IMR-90 (cell line): ENCODE results near the gene LAPTM5. TPM values are rescaled to one million over a fixed set of nuclear protein-coding genes. Genes with fewer than 3 reads are reported as not detected.

Experiments
- ATAC-seq: fragments of 200-7000 bp; cut with Tn5 transposase; 2 replicates; pipeline ENCODE4 v1.9.1; 2020; ENCODE audit warnings: low read depth, mild to moderate bottlenecking, moderate library complexity
- Bru-seq: library from RNA; stranded (reverse); fragments of 400-500 nt; gene quantifications from one replicate; lab custom pipeline; 2021; lab: Mats Ljungman, UMichigan
- BruChase-seq, 2 experiments: library from RNA; stranded (reverse); fragments of 400-500 nt; gene quantifications; one replicate each; lab custom pipeline; 2021; lab: Mats Ljungman, UMichigan
- BruUV-seq: library from RNA; stranded (reverse); fragments of 400-500 nt; replicated peaks from 2 replicates; lab custom pipeline; 2021; lab: Mats Ljungman, UMichigan
- CTCF ChIA-PET: fragments of 300-600 bp; formaldehyde crosslinking; extraction: SDS; loops from one replicate; lab custom pipeline; 2021; ENCODE audit warnings: antibody characterized with exemption; lab: Yijun Ruan, JAX
- POLR2A ChIA-PET: fragments of 300-600 bp; sonication (Branson Sonifier 250); formaldehyde crosslinking; loops from one replicate; lab custom pipeline; 2022; ENCODE audit warnings: antibody characterized with exemption; ENCODE audit not compliant: unreplicated experiment; lab: Charles Lee
- DNase-seq: peaks from one replicate; pipeline ENCODE4 v3.0.0; 2013
- H2AFZ ChIP-seq: replicated peaks from 2 replicates; pipeline ENCODE3; 2013; ENCODE audit warnings: low read length, mild to moderate bottlenecking; ENCODE audit not compliant: poor library complexity
- H2AK5ac ChIP-seq: 2 replicates; pipeline ENCODE4 v1.6.1; 2013; ENCODE audit warnings: low read depth, low read length, inconsistent platforms
- H2AK9ac ChIP-seq: replicated peaks from 2 replicates; pipeline ENCODE3; 2013; ENCODE audit warnings: mild to moderate bottlenecking, low read depth, low read length, moderate library complexity; ENCODE audit not compliant: poor library complexity
- H2BK120ac ChIP-seq: 2 replicates; pipeline ENCODE4 v1.6.1; 2013; ENCODE audit warnings: low read depth, low read length, inconsistent platforms
- H2BK15ac ChIP-seq: 3 replicates; pipeline ENCODE4 v1.6.1; 2013; ENCODE audit warnings: low read depth, low read length, inconsistent platforms
- H2BK20ac ChIP-seq: 2 replicates; pipeline ENCODE4 v1.6.1; 2013; ENCODE audit warnings: low read depth, mild to moderate bottlenecking, inconsistent platforms, low read length, moderate library complexity
- H2BK5ac ChIP-seq: 2 replicates; pipeline ENCODE4 v1.6.1; 2013; ENCODE audit warnings: mild to moderate bottlenecking, low read depth, low read length, inconsistent platforms; ENCODE audit not compliant: poor library complexity, severe bottlenecking
- H3K14ac ChIP-seq: replicated peaks from 2 replicates; pipeline ENCODE4 v1.6.1; 2013; ENCODE audit warnings: low read depth, low read length, inconsistent platforms
- H3K18ac ChIP-seq: 2 replicates; pipeline ENCODE4 v1.6.1; 2013; ENCODE audit warnings: low read depth, low read length, control low read depth
- H3K23ac ChIP-seq: 2 replicates; pipeline ENCODE4 v1.6.1; 2013; ENCODE audit warnings: low read depth, low read length, inconsistent platforms
- H3K27ac ChIP-seq: 2 replicates; pipeline ENCODE4 v1.5.1; 2013; ENCODE audit warnings: mild to moderate bottlenecking, control low read depth, low read length; ENCODE audit not compliant: insufficient read depth
- H3K27me3 ChIP-seq: 2 replicates; pipeline ENCODE4 v1.6.1; 2013; ENCODE audit warnings: low read length; ENCODE audit not compliant: control insufficient read depth, insufficient read depth
- H3K36me3 ChIP-seq: 2 replicates; pipeline ENCODE4 v1.6.1; 2013; ENCODE audit warnings: low read length, mixed read lengths; ENCODE audit not compliant: control insufficient read depth, insufficient read depth
- H3K4ac ChIP-seq: 2 replicates; pipeline ENCODE4 v1.6.1; 2013; ENCODE audit warnings: low read depth, low read length, inconsistent platforms
- H3K4me1 ChIP-seq: 2 replicates; pipeline ENCODE4 v1.6.1; 2013; ENCODE audit warnings: low read length, mixed read lengths; ENCODE audit not compliant: control insufficient read depth, insufficient read depth
- H3K4me2 ChIP-seq: 2 replicates; pipeline ENCODE4 v1.6.1; 2013; ENCODE audit warnings: low read depth, mild to moderate bottlenecking, control low read depth, low read length, moderate library complexity
- H3K4me3 ChIP-seq: 2 replicates; pipeline ENCODE4 v1.5.1; 2013; ENCODE audit warnings: low read depth, mild to moderate bottlenecking, control low read depth, low read length, moderate library complexity; ENCODE audit not compliant: insufficient read depth
- H3K56ac ChIP-seq: 2 replicates; pipeline ENCODE4 v1.6.1; 2013; ENCODE audit warnings: low read length, inconsistent platforms; ENCODE audit not compliant: insufficient read depth; ENCODE audit errors: extremely low read depth
- H3K79me1 ChIP-seq, 2 experiments: 2 replicates each; pipeline ENCODE4 v1.6.1; 2013; ENCODE audit warnings: low read length in 2 of 2, inconsistent platforms in 1 of 2, low read depth in 1 of 2
- H3K9ac ChIP-seq: 2 replicates; pipeline ENCODE4 v1.6.1; 2013; ENCODE audit warnings: low read depth, low read length, control low read depth
- H3K9me1 ChIP-seq: 2 replicates; pipeline ENCODE4 v1.6.1; 2013; ENCODE audit warnings: low read length, inconsistent platforms; ENCODE audit not compliant: insufficient read depth
- H3K9me3 ChIP-seq: 2 replicates; pipeline ENCODE4 v1.6.1; 2013; ENCODE audit warnings: low read length; ENCODE audit not compliant: control insufficient read depth, insufficient read depth
- H4K20me1 ChIP-seq: 2 replicates; pipeline ENCODE4 v1.6.1; 2013; ENCODE audit warnings: low read length, inconsistent platforms; ENCODE audit not compliant: insufficient read depth
- H4K5ac ChIP-seq: 2 replicates; pipeline ENCODE4 v1.6.1; 2013; ENCODE audit warnings: mild to moderate bottlenecking, low read depth, low read length, control low read depth
- H4K8ac ChIP-seq, 2 experiments: 2 replicates each; pipeline ENCODE4 v1.6.1; 2013; ENCODE audit warnings: low read depth in 2 of 2, low read length in 2 of 2, control low read depth in 1 of 2, inconsistent platforms in 1 of 2
- H4K91ac ChIP-seq: 2 replicates; pipeline ENCODE4 v1.6.1; 2013; ENCODE audit warnings: low read depth, low read length, inconsistent platforms; ENCODE audit not compliant: insufficient read depth
- CEBPB ChIP-seq: IDR thresholded peaks from 2 replicates; pipeline ENCODE4 v1.6.1; 2012; ENCODE audit warnings: low read depth, low read length, improper control_type of control experiment
- MAZ ChIP-seq: IDR thresholded peaks from 2 replicates; pipeline ENCODE4 v1.6.1; 2012; ENCODE audit warnings: low read depth, mild to moderate bottlenecking, low read length, improper control_type of control experiment, moderate library complexity, borderline replicate concordance
- WGBS, 2 experiments: methylation state at CpG; one replicate each; pipeline versions ENCODE4 v1.1.5 to v1.1.7; 2013; ENCODE audit warnings: missing lambda C conversion rate in 2 of 2; ENCODE audit not compliant: insufficient read length in 1 of 2; ENCODE audit errors: extremely low coverage in 2 of 2; 5-methylcytosine and 5-hydroxymethylcytosine counted together
- dilution Hi-C: fragments of 300-500 bp; cut with HindIII; formaldehyde crosslinking; loops from one replicate; pipeline ENCODE4 v1.14.3; 2018; ENCODE audit warnings: low sequenced_read_pairs; ENCODE audit not compliant: unreplicated experiment
- in situ Hi-C: fragments of 300-500 bp; cut with MboI; formaldehyde crosslinking; loops from 3 replicates; pipeline ENCODE4 v1.14.3; 2019; ENCODE audit warnings: low sequenced_read_pairs, inconsistent platforms, mixed read lengths
- intact Hi-C: fragments of 100-400 bp; cut with micrococcal nuclease; formaldehyde crosslinking; loops from 2 replicates; pipeline ENCODE4 v1.10.0; 2022
- long read RNA-seq: library from polyadenylated mRNA; unstranded; transcript quantifications from one replicate; pipeline ENCODE4 v2.0.0, GENCODE V29; 2021; ENCODE audit not compliant: unreplicated experiment
- polyA plus RNA-seq, 3 experiments: library from polyadenylated mRNA; depleted of rRNA; stranded (reverse); fragments of >200 nt; gene quantifications; 2 replicates each; pipeline ENCODE4 v1.2.3, GENCODE V29; 2012; ENCODE audit warnings: low replicate concordance in 1 of 3
- total RNA-seq: library from RNA; depleted of rRNA; stranded (reverse); fragments of >200 nt; gene quantifications from 2 replicates; pipeline ENCODE4 v1.2.3, GENCODE V29; 2012; rRNA removed

LAPTM5 gene
- total RNA-seq (under 0.01 TPM in 1 of 2 replicates, not detected in the other), polyA plus RNA-seq (2012; rRNA removed) (0.09 TPM in 2 replicates), Bru-seq, nascent RNA (not detected), BruChase-seq, experiment 1, labeled RNA remaining after a 6-hour chase (percentile 6 among the genes with signal in this experiment), BruChase-seq, experiment 2, labeled RNA remaining after a 2-hour chase (percentile 4 among the genes with signal in this experiment)
- 0.12 TPM in 1 of 2 replicates, not detected in the other for polyA plus RNA-seq (2012; cell fraction: cytosol; rRNA removed)
- polyA plus RNA-seq (2012; cell fraction: nucleus; rRNA removed; ENCODE audit: low replicate concordance), result 0.07 and 0.16 TPM in 2 replicates
- long read RNA-seq, result 0 reads

GRCh38 chr1:30757352-30758120, at the start of gene LAPTM5:
LAPTM5 (minus strand) TSS chr1:30757774; CDS start chr1:30757745, 29 bp downstream.
- dilution Hi-C loops (no loop called here), intact Hi-C loops (loop anchor here (1.0 kb wide), 1 partner anchor 9 kb away; no protein-coding TSS in a partner anchor), in situ Hi-C loops (no loop called here)
- H3K27me3 ChIP-seq, result peaks cover 9% of the 10 kb centered on the region
- peaks cover 7% of the 10 kb centered on the region; the same call in 1 of the 2 replicates for H3K9me1 ChIP-seq
- ChIA-PET CTCF (interaction anchor here (0.5 kb wide), 1 partner anchor 1929 kb away, joined by 3 read pairs; no protein-coding TSS in a partner anchor), POLR2A (no interaction called here)
- H2BK15ac ChIP-seq, result 0 out of 3 replicates have a peak within 1 kb of the TSS, but pooled peaks have one; percentile 9
- H3K36me3 ChIP-seq, result no peaks in the 10 kb centered on the region
- peak within 1 kb of the TSS; percentile 74 for H2AFZ ChIP-seq
- no peaks in the 10 kb centered on the region for H3K79me1 ChIP-seq
- no peak within 1 kb of the TSS for H2BK20ac ChIP-seq
- H3K4me2 ChIP-seq, result no peak within 1 kb of the TSS
- TF ChIP-seq CEBPB, result no peak
- TF ChIP-seq MAZ, result no peak
- H3K14ac ChIP-seq, result no peak within 1 kb of the TSS
- peak within 1 kb of the TSS; percentile 2 for H2BK120ac ChIP-seq
- no peaks in the 10 kb centered on the region; the same call in 1 of the 2 replicates for H4K20me1 ChIP-seq
- ATAC-seq (no peak), DNase-seq (no peak)
- H3K4me3 ChIP-seq, result no peak within 1 kb of the TSS
- H3K56ac ChIP-seq, result no peak within 1 kb of the TSS
- H3K4me1 ChIP-seq, result peaks cover 6% of the 10 kb centered on the region
- H3K9me3 ChIP-seq, result no peaks in the 10 kb centered on the region; the same call in 1 of the 2 replicates
- peak within 1 kb of the TSS; percentile 70 for H2AK9ac ChIP-seq
- no peak within 1 kb of the TSS for H3K23ac ChIP-seq
- 0 out of 2 replicates have a peak within 1 kb of the TSS, but pooled peaks have one; percentile 1 for H4K91ac ChIP-seq
- peak within 1 kb of the TSS; percentile 53 for H3K4ac ChIP-seq
- 96% methylated on average over 11 of the region's 21 CpGs; no CpG with 5 or more reads in 1 of the 2 experiments for whole genome bisulfite sequencing, 2 experiments
- H4K5ac ChIP-seq, result no peak within 1 kb of the TSS
- BruUV-seq, result no TSS peak
- H4K8ac ChIP-seq, result no peak within 1 kb of the TSS
- H3K18ac ChIP-seq, result no peak within 1 kb of the TSS
- H3K27ac ChIP-seq, result no peak within 1 kb of the TSS
- no peak within 1 kb of the TSS for H2BK5ac ChIP-seq
- peak within 1 kb of the TSS; percentile 65; the same call in 1 of the 2 replicates for H2AK5ac ChIP-seq
- H3K9ac ChIP-seq, result no peak within 1 kb of the TSS
